Stimulated activated CD8-positive, alpha-beta memory T cell treated with anti-CD3 and anti-CD28 coated beads, Interleukin-7, amount 100 ng/mL, for 48 hours (primary cell): ENCODE data around the gene SNAPC4.
A peak's percentile ranks its signal among the peaks of the same experiment; 100 is the strongest.

Source experiments
- DNase-seq, 2 donors: peaks; one replicate each; pipeline ENCODE4 v3.0.0-alpha.2; 2020; ENCODE audit warnings: low read depth in 1 of 2; ENCODE audit errors: extremely low read depth in 1 of 2

Gene SNAPC4

DNA sequence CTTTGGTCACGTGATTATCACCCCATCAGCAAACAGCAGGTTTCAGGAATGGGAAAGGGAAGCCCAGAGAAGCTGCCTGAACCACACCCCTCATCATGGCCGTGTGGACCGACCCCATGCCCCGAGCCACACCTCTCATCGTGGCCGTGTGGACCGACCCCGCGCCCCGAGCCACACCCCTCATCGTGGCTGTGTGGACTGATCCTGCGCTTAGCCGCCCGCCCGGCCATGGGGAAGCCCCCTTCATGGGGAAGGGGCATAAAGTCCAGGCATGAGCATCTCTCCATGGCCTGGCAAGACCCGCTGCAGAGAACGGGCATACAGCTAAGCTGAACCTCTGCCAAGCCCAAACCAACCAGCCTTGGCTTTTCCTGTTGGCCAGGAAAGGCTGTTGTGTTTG, 6.4 kb downstream of the SNAPC4 start:
- DNase-seq: no peak

DNA sequence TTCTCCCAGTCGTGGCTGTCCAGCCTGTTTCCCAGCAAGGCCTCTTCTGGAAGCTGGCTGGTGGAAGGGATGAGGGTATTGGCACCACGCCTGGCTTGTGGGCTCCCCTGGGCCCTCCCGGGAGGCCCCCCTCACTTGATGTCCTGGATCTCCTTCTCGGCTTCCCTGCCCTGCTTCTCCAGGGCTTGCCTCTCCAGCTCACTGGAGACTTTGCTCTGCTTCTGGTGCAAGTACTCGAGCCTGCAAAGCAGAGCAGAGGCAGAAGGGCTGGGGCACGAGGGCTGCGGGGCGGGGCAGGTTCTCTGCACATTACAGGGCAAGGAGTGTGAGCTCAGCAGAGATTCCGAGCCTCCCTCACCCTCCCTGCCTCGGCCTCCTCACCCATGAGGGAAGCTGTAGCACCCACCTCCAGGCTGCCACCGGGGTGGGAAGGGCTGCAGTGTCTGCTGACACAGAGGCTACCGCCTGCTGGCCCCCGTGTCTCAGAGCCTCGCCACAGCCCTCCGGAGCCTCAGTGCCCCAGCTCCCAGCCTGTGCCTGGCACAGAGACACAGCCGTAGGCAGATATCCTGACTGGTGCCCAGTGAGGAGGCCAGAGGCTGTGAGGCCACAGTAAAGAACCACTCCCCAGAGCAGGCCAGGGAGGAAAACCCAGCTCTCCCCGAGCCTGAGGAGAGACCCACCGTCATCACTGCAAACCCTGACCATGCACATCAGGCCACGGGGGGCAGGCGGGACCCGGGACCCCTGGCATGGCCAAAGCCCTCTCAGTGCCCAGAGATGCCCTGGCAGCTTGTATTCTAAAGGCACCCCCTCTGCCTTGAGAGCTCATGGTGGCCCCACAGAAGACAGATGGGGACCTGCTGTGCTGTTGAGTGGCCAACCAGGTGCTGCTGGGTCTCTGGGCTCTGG, 7.2 kb downstream of the SNAPC4 start:
- no peak for DNase-seq

GRCh38 chr9:136391737-136392537, 8.0 kb downstream of the SNAPC4 start:
- no peak for DNase-seq

- no peak for DNase-seq
Observed at GRCh38 chr9:136389396-136389795, 10.6 kb downstream of the SNAPC4 start.

GRCh38 chr9:136387217-136387616, 12.8 kb downstream of the SNAPC4 start:
- DNase-seq: no peak

- DNase-seq: no peak
Observed at GRCh38 chr9:136386018-136386417, 14.0 kb downstream of the SNAPC4 start.

DNA sequence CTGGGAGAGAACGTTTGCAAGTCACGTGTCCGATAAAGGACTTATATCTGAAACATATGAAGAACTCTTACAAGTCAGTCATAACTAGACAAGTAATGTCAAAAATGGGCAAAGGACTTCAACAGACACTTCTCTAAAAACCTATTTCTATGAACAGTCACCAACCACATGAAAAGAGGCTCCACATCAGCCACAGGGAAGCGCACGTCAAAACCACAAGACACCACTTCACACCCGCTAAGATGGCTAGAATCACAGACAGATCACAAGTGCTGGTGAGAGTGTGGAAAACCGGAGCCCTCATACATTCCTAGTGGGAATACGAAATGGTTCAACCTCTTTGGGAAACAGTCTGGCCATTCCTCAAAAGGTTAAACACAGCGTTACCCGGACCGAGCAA, 15.0 kb downstream of the SNAPC4 start:
- DNase-seq: peak in 1 of 2 donors; percentile 32

- DNase-seq: no peak
Observed at GRCh38 chr9:136383436-136383835, 16.5 kb downstream of the SNAPC4 start.

- no peak for DNase-seq
Observed at GRCh38 chr9:136381966-136382513, 17.9 kb downstream of the SNAPC4 start.

GRCh38 chr9:136381311-136381710, 18.7 kb downstream of the SNAPC4 start:
- no peak for DNase-seq

DNA sequence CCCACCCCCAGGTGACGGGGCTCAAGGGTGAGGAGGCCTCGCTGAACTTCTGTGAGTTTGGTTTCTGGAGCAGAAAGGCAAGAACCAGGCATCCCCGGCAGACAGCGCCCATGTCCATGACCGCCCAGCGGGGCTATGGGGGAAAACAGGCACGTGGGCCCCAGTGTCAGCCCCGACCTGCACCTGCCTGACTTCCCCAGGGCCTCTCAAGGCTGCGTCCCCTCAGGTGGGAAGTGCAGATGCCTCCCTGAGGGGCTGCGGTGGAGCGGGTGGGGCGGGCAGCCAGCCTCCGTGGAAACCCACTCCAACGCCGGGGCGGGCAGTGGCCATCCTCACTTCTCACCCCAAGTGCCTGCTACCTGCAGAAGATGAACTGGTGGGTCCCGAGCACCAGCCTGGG, 19.6 kb downstream of the SNAPC4 start:
- DNase-seq: no peak

DNA sequence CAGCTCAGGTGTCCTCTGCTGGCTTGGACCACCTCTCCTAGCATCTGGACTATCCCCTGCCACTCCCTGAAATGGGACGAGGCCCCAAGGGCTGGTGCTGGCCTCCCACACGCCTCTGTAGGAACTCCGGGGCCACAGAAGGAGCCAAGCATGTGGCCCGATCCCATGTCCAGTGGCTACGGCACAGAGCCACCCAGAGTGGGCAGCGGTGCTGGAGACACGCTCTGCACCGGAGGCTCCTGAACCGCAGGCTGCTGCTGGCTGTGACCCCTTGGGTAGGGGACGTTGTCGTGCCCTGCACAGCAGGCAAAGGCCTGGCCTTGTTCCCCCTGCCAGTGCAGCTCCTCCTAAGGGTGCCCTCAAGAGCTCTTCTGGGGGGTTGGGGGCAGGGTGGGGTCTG, 20.1 kb downstream of the SNAPC4 start:
- no peak for DNase-seq

DNA sequence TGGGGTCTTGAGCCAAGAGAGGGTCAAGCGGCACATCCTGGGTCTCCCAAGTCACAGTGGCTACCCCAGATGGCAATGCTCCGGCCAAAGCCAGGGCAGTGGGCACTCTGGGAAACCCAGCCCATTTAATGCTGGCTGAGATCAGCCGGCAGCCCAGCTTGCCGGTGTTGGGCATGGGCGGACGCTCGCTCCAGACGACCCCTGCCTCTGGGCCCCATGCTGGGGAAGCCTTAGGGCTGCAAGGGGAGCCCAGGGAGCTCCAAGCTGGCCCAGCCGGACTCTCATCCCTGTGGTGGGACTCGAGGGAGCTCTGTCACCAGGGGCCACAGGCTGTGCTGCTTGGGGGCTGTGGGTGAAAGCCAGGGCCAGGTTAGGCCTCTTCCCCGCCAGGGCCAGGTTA, 20.6 kb downstream of the SNAPC4 start:
- no peak for DNase-seq

- no peak for DNase-seq
Observed at GRCh38 chr9:136379003-136379287, 21.0 kb downstream of the SNAPC4 start.

GRCh38 chr9:136378170-136379002, 21.6 kb downstream of the SNAPC4 start:
- no peak for DNase-seq

DNA sequence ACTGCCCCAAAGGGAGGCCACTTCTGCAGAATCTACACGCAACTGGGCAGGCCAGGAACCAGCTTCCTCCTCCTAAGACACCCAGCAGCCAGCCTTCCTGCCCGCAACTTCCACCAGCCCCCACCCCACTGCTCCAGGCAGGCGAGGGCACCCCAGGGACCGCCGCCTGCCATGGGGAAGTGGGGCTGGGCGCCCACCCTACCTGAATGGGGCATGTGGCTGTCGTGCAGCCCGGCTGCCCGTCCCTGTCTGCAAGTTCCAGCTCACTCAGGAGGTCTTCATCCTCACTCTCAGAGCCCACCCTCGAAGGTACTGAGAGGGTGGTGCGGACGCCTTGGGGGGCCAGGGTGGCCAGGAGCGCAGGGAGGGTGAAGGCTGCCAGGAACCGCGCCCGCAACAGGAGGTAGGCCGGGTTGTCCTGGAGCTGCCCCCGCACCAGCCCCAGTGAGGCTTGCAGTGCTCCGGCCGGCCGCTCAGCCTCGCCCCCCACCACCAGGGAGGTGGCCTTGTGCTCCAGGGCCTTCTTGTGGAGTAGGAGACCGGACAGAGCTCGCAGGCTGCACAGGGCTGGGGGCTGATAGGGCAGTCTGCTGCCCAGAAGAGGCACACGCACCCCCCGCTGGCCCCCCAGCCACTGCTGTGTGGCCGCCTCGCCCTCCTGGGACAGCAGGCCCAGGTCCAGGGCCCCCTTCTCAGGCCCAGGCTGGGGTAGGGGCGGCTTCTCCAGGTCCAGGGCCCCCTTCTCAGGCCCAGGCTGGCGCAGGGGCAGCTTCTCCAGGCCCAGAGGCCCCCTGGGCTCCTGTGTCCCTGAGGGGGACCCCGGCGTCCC, 22.4 kb downstream of the SNAPC4 start:
- no peak for DNase-seq

DNA sequence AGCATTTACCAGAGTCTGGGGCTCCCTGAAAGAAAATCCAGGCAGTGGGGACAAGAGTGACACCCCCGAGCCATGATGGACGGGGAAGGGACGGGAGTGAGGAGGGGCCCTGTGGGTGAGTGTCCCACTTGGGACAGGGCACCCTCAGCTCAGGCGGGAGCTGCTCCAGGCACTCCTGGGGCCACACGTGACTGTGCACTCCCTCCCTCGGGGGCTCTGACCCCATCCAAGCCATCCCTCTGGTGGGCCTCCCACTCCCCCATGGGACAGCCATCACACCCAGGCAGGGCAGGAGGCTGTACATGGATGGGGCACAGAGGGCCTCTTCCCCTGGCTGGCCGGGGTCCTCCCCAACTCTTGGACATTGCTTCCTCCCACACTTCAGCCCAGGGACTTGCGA, 23.5 kb downstream of the SNAPC4 start:
- no peak for DNase-seq

DNA sequence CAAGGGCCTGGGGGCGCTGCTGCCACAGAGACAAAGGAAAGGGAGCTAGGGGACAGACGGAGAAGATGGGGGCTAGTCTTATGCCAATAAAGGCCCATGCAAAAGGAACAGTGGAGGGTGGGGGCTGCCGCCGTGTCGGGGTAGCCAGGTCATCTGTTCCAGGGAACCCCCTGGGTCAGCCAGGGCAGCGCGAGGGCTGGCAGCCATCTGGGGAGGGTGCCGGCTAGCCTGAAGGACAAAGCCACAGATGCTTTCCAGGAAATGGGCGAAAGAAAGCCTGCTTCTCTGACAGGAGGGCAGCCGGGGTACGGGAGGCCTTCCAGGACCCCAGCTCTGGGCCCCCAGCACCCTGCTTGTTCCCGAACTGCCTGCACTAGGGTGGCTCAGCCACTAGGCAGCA, 24.9 kb downstream of the SNAPC4 start:
- no peak for DNase-seq

DNA sequence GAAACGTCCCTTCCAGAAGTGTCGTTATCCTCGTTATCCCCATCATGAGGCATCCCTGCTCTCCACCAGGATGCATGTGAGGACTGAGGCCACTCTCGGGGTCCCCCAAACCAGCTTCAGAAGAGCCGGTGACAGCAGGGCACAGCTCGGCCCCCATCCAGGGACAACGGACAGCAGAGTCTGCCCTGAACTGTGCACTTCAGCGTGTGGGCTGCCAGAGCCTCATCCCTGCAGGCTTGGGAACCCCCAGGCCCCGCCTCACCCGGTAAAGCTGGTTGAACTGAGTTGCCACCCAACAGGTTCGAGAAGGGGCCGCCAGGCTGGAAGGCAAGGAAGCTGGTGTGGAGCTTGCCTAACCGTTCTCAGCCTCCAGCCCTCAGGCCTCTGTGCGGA, 25.8 kb downstream of the SNAPC4 start:
- DNase-seq: no peak
